NCI-H187 treated with DMSO at 0.1 percent for 48 hours (cell line): ENCODE results near the gene ZNF823.

Experiments
- DNase-seq: peaks from one replicate; lab custom pipeline; 2025; lab: John Stamatoyannopoulos, UW

Gene ZNF823

GRCh38 chr19:11737964-11738745 lies 591 bp downstream of the ZNF823 start:
- DNase-seq, result no peak

- DNase-seq, result no peak
Observed at GRCh38 chr19:11736696-11737095, 2.0 kb downstream of the ZNF823 start.

- DNase-seq, result no peak
Observed at GRCh38 chr19:11735375-11735774, 3.4 kb downstream of the ZNF823 start.

- no peak for DNase-seq
Observed at GRCh38 chr19:11729586-11729985, 9.2 kb downstream of the ZNF823 start.

- DNase-seq, result no peak
Observed at GRCh38 chr19:11722414-11722813, 16.3 kb downstream of the ZNF823 start.

- no peak for DNase-seq
Observed at GRCh38 chr19:11721681-11722080, 17.1 kb downstream of the ZNF823 start.

DNA sequence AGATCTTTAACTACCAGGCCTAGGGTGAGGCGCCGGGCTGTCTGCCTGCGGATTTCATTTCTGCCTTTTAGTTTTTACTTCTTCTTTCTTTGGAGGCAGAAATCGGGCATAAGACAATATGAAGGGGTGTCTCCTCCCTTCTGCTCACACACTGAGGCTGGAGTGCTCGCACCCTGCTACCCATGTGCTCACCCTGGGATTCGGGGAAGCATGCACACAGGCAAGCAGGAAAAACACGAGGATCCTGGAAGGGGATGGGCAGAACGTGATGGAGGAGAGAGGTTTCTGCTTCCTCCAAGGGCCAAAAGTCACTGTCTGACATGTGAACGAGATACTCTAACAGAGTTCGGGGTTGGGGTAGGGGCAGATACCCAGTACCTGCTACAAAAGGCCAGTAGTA lies 28.4 kb downstream of the ZNF823 start:
- no peak for DNase-seq

DNA sequence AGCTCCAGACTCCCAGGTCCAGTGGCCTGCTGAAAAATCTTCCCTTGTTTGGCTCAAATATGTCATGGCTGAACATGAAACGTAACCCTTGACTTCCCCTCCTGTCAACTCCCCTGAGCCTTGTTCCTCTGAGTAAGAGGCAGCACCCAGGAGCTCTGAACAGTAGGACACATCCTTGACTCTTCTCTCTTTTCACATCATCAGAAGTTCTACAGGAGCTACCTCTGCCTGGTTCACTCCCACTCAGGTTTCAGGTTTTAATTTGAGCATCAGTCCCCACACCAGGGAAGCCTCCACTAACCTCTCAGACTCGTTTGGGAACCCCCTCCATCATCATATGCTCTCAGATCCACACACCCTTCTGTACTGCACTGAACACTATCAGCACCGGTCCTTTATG lies 30.3 kb downstream of the ZNF823 start:
- DNase-seq, result no peak

DNA sequence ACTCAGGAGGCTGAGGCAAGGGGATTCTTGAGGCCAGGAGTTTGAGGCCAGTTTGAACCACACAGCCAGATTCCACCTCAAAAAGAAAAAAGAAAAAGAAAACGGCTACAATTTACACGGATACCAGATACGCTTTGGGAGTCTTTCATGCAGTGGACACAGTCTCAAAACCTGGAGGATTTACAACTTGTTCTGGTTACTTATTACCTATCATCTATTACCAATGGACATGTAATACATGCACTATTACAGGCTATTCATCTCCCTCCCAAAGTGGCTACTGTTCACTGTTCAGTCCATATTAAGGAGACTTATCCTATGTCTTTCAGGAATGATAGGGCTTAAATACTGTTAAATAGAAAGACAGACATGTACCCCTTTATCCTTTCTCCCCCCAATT lies 33.3 kb downstream of the ZNF823 start:
- DNase-seq, result no peak

- DNase-seq, result no peak
Observed at GRCh38 chr19:11704626-11705025, 34.1 kb downstream of the ZNF823 start.

GRCh38 chr19:11699931-11700794 lies 38.6 kb downstream of the ZNF823 start:
- no peak for DNase-seq

DNA sequence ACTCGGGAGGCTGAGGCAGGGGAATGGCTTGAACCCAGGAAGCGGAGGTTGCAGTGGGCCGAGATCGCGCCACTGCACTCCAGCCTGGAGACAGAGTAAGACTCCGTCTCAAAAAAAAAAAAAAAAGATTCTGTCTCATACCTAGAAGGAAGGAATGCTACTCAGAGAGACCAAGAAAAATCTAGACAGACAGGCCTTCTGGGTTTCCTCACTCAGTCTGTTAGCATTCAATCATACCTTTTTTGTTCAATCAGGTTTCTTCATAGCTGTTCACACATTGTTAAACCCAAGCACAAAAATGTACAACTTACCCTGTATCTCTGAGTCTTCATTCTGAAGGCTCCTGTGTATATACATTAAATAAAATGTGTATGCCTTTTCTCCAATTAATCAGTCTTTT lies 40.5 kb downstream of the ZNF823 start:
- no peak for DNase-seq

DNA sequence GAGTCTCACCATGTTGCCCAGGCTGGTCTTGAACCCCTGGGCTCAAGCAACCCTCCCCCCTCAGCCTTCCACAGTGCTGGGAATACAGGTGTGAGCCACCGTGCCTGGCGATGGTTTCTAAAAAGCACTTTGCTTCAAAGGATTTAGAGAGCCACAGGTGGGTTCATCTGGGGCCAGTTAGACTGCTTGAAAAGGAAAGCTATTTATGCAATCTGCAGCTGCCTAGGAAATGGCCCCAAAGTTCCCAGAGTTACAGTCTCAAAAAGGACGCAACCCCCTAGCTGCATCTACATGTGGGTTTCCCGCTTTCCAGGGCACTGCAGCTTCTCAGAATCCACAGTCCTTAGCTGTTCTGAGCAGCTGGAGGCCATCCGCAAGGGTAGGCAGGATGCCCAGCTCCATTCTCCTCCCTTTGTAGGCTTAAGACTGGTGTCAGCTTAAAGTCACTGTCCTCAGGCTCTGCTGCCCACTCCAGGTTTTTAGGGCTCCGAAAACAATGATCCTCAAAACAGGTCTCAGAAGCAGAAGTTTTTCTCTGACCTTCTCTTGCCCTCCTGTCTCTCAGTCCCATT lies 41.4 kb downstream of the ZNF823 start:
- DNase-seq, result no peak

- peak; percentile 32 for DNase-seq
Observed at GRCh38 chr19:11694533-11695439, 44.0 kb downstream of the ZNF823 start.

- no peak for DNase-seq
Observed at GRCh38 chr19:11693505-11694499, 44.9 kb downstream of the ZNF823 start.

GRCh38 chr19:11692127-11692790 lies 46.5 kb downstream of the ZNF823 start:
- no peak for DNase-seq

DNA sequence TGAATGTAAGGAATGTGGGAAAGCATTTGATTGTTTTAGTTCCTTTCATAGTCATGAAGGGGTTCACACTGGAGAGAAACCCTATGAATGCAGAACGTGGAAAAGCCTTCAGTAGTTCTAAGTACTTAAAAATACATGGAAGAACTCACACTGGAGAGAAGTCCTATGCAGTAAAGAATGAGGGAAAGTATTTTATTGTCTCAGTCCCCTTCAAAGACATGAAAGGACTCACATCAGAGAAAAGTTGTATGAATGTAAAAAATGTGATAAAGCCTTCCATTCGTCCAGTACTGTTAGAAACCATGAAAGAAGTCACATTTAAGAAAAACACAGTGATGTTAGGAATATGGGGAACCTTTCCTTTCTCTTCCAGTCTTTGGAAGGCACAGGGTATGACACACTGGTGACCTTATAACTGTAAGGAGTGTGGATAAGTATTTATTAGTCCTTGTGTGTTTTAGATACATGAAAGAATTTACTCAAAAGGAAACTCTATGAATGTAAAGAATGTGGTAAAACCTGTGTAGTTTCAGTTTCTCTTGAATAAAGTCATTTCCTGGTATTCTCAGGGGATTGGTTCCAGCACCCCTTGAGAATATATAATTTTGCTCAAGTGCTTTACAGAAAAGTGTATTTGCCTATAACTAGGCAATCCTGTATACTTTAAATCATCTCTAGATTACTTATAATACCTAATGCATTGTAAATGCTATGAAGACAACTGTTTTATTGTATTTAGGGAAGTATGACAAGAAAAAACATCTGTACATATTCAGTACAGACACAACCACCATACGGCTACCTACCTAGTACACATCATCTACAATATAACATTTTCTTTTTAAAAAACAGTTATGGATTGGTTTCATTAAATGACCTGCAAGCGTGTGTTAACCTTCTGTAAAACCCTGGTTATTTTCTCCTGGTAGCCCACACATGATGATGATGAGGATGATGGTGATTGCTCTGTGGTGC lies 52.8 kb downstream of the ZNF823 start:
- DNase-seq, result no peak

DNA sequence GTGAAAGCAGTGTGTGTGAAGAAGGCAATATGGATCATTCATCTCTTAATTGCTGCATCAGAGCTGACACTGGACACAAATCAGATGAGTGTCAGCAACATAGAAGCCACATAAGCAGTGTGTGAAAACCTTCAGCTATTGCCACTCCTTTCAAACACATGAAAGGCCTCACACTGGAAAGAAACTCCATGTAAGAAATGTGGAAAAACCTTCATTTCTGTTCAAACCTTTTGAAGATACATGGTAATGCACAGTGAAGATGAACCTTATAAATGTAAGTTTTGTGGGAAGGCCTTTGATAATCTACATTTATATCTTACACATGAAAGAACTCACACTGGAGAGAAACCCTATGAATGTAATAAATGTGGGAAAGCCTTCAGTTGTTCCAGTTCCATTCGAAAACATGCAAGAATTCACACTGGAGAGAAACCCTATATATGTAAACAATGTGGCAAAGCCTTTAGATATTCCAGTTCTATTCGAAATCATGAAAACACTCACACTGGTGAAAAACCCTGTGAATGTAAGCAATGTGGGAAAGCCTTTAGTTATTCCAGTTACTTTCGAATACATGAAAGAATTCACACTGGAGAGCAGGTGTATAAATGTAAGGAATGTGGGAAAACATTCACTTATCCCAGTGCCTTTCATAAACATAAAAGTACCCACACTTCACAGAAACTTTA lies 53.6 kb downstream of the ZNF823 start:
- DNase-seq, result no peak
